ENCODE measurements around the gene AVEN. TPM values are rescaled to one million over a fixed set of nuclear protein-coding genes. Genes with fewer than 3 reads are reported as not detected.

AVEN gene
- total and polyA plus RNA-seq, 2 of the 13 experiments (the other 11 are each of a cell fraction or from before 2014, with no cell fraction given) = 4.4 to 17.5 TPM

DNA sequence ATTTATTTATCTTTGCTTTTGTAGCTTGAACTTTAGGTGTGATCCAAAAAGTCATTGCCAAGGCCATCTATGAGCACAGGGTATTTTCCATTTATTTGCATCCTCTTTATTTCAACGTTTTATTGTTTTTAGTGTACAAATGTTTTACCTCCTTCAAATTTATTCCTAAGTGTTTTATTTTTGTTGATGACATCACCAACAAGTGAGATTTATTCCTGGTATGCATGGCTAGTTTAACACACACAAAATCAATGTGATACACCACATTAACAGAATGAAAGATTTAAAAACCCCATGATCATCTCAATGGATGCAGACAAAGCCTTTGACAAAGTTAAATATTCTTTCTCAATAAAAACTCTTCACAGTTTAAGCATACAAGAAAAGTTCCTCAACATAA, 137.0 kb downstream of the AVEN start:
- H3K36me3 ChIP-seq (replicated peaks in 1 of 2; ENCODE audit: control insufficient read depth in 1 of 2, insufficient read depth in 2 of 2, low read length in 2 of 2) = no peaks in the 10 kb centered on the region
- ATAC-seq (no peak), FAIRE-seq (no peak), DNase-seq (ENCODE audit: low spot score) (no peak)
- CTCF ChIA-PET (ENCODE audit: low intra/inter-chr PET ratio, low total read pairs) = no interaction called here
- in situ Hi-C loops (cut with HindIII; ENCODE audit: extremely low pct_ligation_motif_present, low pct_unique_long_range_greater_than_20kb) (no loop called here), intact Hi-C loops (cut with micrococcal nuclease; ENCODE audit: unreplicated experiment) (no loop called here)
- no TSS peak for BruUV-seq (replicated peaks)
- TF ChIP-seq ATF7 (IDR thresholded peaks at IDR 0.05) (peak; percentile 76), ATF7 (CRISPR knock-in tag; IDR thresholded peaks at IDR 0.05) (no peak), SRSF1 (optimal IDR thresholded peaks at IDR 0.05; ENCODE audit: low read depth, low read length) (no peak)
- H3K79me2 ChIP-seq (ENCODE audit: insufficient read depth, low read length) = no peaks in the 10 kb centered on the region
- WGBS (ENCODE audit: low lambda C conversion rate) = 0% methylated on average over 1 of the region's 1 CpG
- no peaks in the 10 kb centered on the region for H3K4me1 ChIP-seq (ENCODE audit: insufficient read depth, low read length)
- no peak overlapping the region for H3K27ac ChIP-seq (ENCODE audit: extremely low read length, insufficient read depth, low read length)
- no peaks in the 10 kb centered on the region for H3K9me3 ChIP-seq (ENCODE audit: low read length)
- no peaks in the 10 kb centered on the region; a peak in 1 of 5 replicates for H3K27me3 ChIP-seq (ENCODE audit: control insufficient read depth in 1 of 2, insufficient read depth in 2 of 2, low read length in 2 of 2)
- H4K20me1 ChIP-seq (ENCODE audit: insufficient read depth, low read length) = no peaks in the 10 kb centered on the region
- H2AFZ ChIP-seq (ENCODE audit: low read length) = no peak overlapping the region
- no peak overlapping the region for H3K9ac ChIP-seq (ENCODE audit: insufficient read depth, low read depth, low read length)
- H3K4me3 ChIP-seq (replicated peaks in 1 of 3; ENCODE audit: insufficient read depth in 1 of 3, low read depth in 2 of 3, low read length in 3 of 3) = no peak overlapping the region
- POLR2A ChIA-PET = no interaction called here
- H3K4me2 ChIP-seq (ENCODE audit: low read depth, low read length) = no peak overlapping the region

DNA sequence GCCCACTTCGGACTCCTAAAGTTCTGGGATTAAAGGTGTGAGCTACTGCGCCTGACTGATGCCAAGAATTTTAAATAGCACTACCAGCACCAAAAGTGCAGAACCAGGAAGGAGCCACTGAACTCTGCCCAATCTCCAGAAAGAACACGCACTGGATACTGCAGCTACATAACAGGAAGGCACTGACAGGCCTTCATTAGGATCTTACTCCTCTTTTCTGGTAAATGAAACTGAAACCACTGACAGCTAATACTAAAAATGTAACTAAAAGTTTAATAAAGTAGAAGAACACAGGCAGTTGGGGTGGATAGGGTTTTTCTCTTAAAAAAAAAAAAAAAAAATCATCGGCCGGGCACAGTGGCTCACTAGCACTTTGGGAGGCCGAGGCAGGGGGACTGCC, 144.8 kb downstream of the AVEN start:
- in situ Hi-C loops (cut with HindIII; ENCODE audit: extremely low pct_ligation_motif_present, low pct_unique_long_range_greater_than_20kb) = no loop called here
- DNase-seq (ENCODE audit: low spot score) = no peak
- no peak overlapping the region for H3K4me2 ChIP-seq (ENCODE audit: low read depth, low read length)
- no peak for FAIRE-seq
- POLR2A ChIA-PET = no interaction called here
- no peak for ATAC-seq
- H3K27me3 ChIP-seq (ENCODE audit: control insufficient read depth in 1 of 2, insufficient read depth in 2 of 2, low read length in 2 of 2) = no peaks in the 10 kb centered on the region
- H2AFZ ChIP-seq (ENCODE audit: low read length) = no peak overlapping the region
- H3K9me3 ChIP-seq (ENCODE audit: low read length) = no peaks in the 10 kb centered on the region
- H3K27ac ChIP-seq (ENCODE audit: extremely low read length, insufficient read depth, low read length) = no peak overlapping the region
- H4K20me1 ChIP-seq (ENCODE audit: insufficient read depth, low read length) = no peaks in the 10 kb centered on the region
- no TSS peak for BruUV-seq (replicated peaks)
- H3K4me1 ChIP-seq (ENCODE audit: insufficient read depth, low read length) = no peaks in the 10 kb centered on the region
- H3K36me3 ChIP-seq (replicated peaks in 1 of 2; ENCODE audit: control insufficient read depth in 1 of 2, insufficient read depth in 2 of 2, low read length in 2 of 2) = no peaks in the 10 kb centered on the region
- intact Hi-C loops (cut with micrococcal nuclease; ENCODE audit: unreplicated experiment) = no loop called here
- TF ChIP-seq, protein P1, sequence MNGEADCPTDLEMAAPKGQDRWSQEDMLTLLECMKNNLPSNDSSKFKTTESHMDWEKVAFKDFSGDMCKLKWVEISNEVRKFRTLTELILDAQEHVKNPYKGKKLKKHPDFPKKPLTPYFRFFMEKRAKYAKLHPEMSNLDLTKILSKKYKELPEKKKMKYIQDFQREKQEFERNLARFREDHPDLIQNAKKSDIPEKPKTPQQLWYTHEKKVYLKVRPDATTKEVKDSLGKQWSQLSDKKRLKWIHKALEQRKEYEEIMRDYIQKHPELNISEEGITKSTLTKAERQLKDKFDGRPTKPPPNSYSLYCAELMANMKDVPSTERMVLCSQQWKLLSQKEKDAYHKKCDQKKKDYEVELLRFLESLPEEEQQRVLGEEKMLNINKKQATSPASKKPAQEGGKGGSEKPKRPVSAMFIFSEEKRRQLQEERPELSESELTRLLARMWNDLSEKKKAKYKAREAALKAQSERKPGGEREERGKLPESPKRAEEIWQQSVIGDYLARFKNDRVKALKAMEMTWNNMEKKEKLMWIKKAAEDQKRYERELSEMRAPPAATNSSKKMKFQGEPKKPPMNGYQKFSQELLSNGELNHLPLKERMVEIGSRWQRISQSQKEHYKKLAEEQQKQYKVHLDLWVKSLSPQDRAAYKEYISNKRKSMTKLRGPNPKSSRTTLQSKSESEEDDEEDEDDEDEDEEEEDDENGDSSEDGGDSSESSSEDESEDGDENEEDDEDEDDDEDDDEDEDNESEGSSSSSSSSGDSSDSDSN (CRISPR knock-in tag; IDR thresholded peaks at IDR 0.05) = no peak
- TF ChIP-seq ZBTB4 (CRISPR knock-in tag; IDR thresholded peaks at IDR 0.05; ENCODE audit: borderline replicate concordance) (no peak), ZNF101 (CRISPR knock-in tag; IDR thresholded peaks at IDR 0.05; ENCODE audit: borderline replicate concordance, low read depth) (no peak)
- CTCF ChIA-PET (ENCODE audit: low intra/inter-chr PET ratio, low total read pairs) = no interaction called here
- H3K79me2 ChIP-seq (ENCODE audit: insufficient read depth, low read length) = no peaks in the 10 kb centered on the region
- no peak overlapping the region for H3K9ac ChIP-seq (ENCODE audit: insufficient read depth, low read depth, low read length)
- no peak overlapping the region for H3K4me3 ChIP-seq (replicated peaks in 1 of 3; ENCODE audit: insufficient read depth in 1 of 3, low read depth in 2 of 3, low read length in 3 of 3)
- WGBS (ENCODE audit: low lambda C conversion rate) = 98% methylated on average over 6 of the region's 6 CpGs

Data from HepG2 (cell line).